Endodermal cell (in vitro differentiated cells): Measurements from ENCODE around the gene CYB561D2. TPM values are rescaled to one million over a fixed set of nuclear protein-coding genes. Genes with fewer than 3 reads are reported as not detected.

ENCODE experiments used
- DNase-seq: peaks from one replicate; pipeline ENCODE4 v3.0.0-alpha.2; 2017
- H3K27ac ChIP-seq: 2 replicates; pipeline ENCODE4 v1.5.1; 2013; ENCODE audit warnings: mild to moderate bottlenecking, low read depth, low read length, moderate library complexity
- H3K27me3 ChIP-seq: 2 replicates; pipeline ENCODE4 v1.6.1; 2013; ENCODE audit warnings: mild to moderate bottlenecking, low read length, moderate library complexity; ENCODE audit not compliant: insufficient read depth, control insufficient read depth, poor library complexity, severe bottlenecking
- H3K36me3 ChIP-seq: 2 replicates; pipeline ENCODE4 v1.7.0; 2013; ENCODE audit warnings: mild to moderate bottlenecking, low read length, moderate library complexity; ENCODE audit not compliant: control insufficient read depth, insufficient read depth
- H3K4me1 ChIP-seq: one replicate; pipeline ENCODE4 v1.7.0; 2013; ENCODE audit warnings: low read length; ENCODE audit not compliant: control insufficient read depth, insufficient read depth
- H3K4me3 ChIP-seq: 2 replicates; pipeline ENCODE4 v1.5.1; 2013; ENCODE audit warnings: mild to moderate bottlenecking, low read length, moderate library complexity
- H3K9ac ChIP-seq: 2 replicates; pipeline ENCODE4 v1.6.1; 2013; ENCODE audit warnings: mild to moderate bottlenecking, low read length, moderate library complexity; ENCODE audit not compliant: poor library complexity, severe bottlenecking; ENCODE audit errors: extremely low read depth
- H3K9me3 ChIP-seq: 2 replicates; pipeline ENCODE4 v1.6.1; 2013; ENCODE audit warnings: mild to moderate bottlenecking, low read length, moderate library complexity; ENCODE audit not compliant: control insufficient read depth
- H3K27ac Mint-ChIP-seq: 2 replicates; pipeline ENCODE4 v1.8.0; 2020; ENCODE audit warnings: mixed read lengths
- H3K27me3 Mint-ChIP-seq: 2 replicates; pipeline ENCODE4 v1.8.0; 2021; ENCODE audit warnings: mild to moderate bottlenecking, mixed read lengths; ENCODE audit not compliant: insufficient read depth
- H3K36me3 Mint-ChIP-seq: 2 replicates; pipeline ENCODE4 v1.8.0; 2020; ENCODE audit warnings: low read depth, mixed read lengths
- H3K4me1 Mint-ChIP-seq: 2 replicates; pipeline ENCODE4 v1.8.0; 2020; ENCODE audit warnings: mixed read lengths
- H3K4me3 Mint-ChIP-seq: 2 replicates; pipeline ENCODE4 v1.8.0; 2020; ENCODE audit warnings: mild to moderate bottlenecking, moderate library complexity, mixed read lengths
- H3K9me3 Mint-ChIP-seq: 2 replicates; pipeline ENCODE4 v1.8.0; 2020; ENCODE audit warnings: mild to moderate bottlenecking, mixed read lengths
- CTCF ChIP-seq: fragments of 200-600 bp; sonication (generic); conservative IDR thresholded peaks from 2 replicates; pipeline ENCODE4 v1.5.0; 2021; ENCODE audit warnings: antibody characterized with exemption, mild to moderate bottlenecking
- WGBS, 2 experiments: methylation state at CpG; one replicate each; pipeline versions ENCODE4 v1.1.5 to v1.1.7; 2013; ENCODE audit warnings: missing lambda C conversion rate in 2 of 2, mixed read lengths in 1 of 2; ENCODE audit not compliant: insufficient coverage in 1 of 2, insufficient read length in 1 of 2; 5-methylcytosine and 5-hydroxymethylcytosine counted together
- total RNA-seq, 2 donors: library from RNA; stranded (reverse); fragmentation: NEBNext Ultra II Directional in 1 of 2; extraction: Animal tissue kit (Norgen Biotek cat#: 25700) in 1 of 2; gene quantifications; 2 replicates in 1 of 2; 3 replicates in 1 of 2; pipeline ENCODE4 v1.2.1, GENCODE V29; 2021

CYB561D2 gene
- total RNA-seq, 2 donors from 2014 or later = 8.5 to 14.6 TPM

GRCh38 chr3:50327129-50327528, 23.5 kb upstream of the CYB561D2 start:
- peaks cover 26% of the 10 kb centered on the region for H3K36me3 Mint-ChIP-seq
- Histone ChIP-seq H3K9me3 (no peaks in the 10 kb centered on the region), H3K36me3 (peaks cover 61% of the 10 kb centered on the region), H3K9ac (peak overlapping the region; percentile 85), H3K27me3 (no peaks in the 10 kb centered on the region), H3K27ac (no peak overlapping the region), H3K4me3 (peak overlapping the region; percentile 91), H3K4me1 (peaks cover 16% of the 10 kb centered on the region)
- DNase-seq = no peak
- no peak for TF ChIP-seq CTCF
- peak overlapping the region; percentile 77 for H3K4me3 Mint-ChIP-seq
- H3K9me3 Mint-ChIP-seq = no peaks in the 10 kb centered on the region
- peak overlapping the region; percentile 55 for H3K27ac Mint-ChIP-seq
- H3K4me1 Mint-ChIP-seq = peaks cover 20% of the 10 kb centered on the region
- no peaks in the 10 kb centered on the region for H3K27me3 Mint-ChIP-seq
- 80 to 92% methylated on average over 2 to 4 of the region's 4 CpGs for WGBS, 2 experiments

GRCh38 chr3:50327943-50328691, 22.5 kb upstream of the CYB561D2 start, which contains the start of gene TUSC2:
TUSC2 (minus strand) TSS chr3:50328223; CDS start chr3:50328099, 124 bp downstream.
- DNase-seq = peak; percentile 98
- H3K4me3 Mint-ChIP-seq = peak within 1 kb of the TSS; percentile 77
- no peaks in the 10 kb centered on the region for H3K27me3 Mint-ChIP-seq
- no peaks in the 10 kb centered on the region for H3K9me3 Mint-ChIP-seq
- H3K27me3 ChIP-seq = no peaks in the 10 kb centered on the region
- peaks cover 67% of the 10 kb centered on the region for H3K36me3 ChIP-seq
- H3K9ac ChIP-seq = peak within 1 kb of the TSS; percentile 85
- TF ChIP-seq CTCF = no peak
- 6 to 23% methylated on average over 17 to 55 of the region's 55 CpGs for WGBS, 2 experiments
- peaks cover 15% of the 10 kb centered on the region for H3K4me1 Mint-ChIP-seq
- H3K9me3 ChIP-seq = no peaks in the 10 kb centered on the region
- H3K27ac Mint-ChIP-seq = peak within 1 kb of the TSS; percentile 89
- peak within 1 kb of the TSS; percentile 66 for H3K27ac ChIP-seq
- H3K4me3 ChIP-seq = peak within 1 kb of the TSS; percentile 91
- peaks cover 10% of the 10 kb centered on the region for H3K4me1 ChIP-seq
- H3K36me3 Mint-ChIP-seq = peaks cover 30% of the 10 kb centered on the region

GRCh38 chr3:50330330-50330729, 20.3 kb upstream of the CYB561D2 start:
- Histone ChIP-seq H3K4me1 (peaks cover 4% of the 10 kb centered on the region), H3K27ac (no peak overlapping the region), H3K4me3 (no peak overlapping the region), H3K36me3 (peaks cover 54% of the 10 kb centered on the region), H3K9ac (no peak overlapping the region), H3K27me3 (no peaks in the 10 kb centered on the region), H3K9me3 (no peaks in the 10 kb centered on the region)
- H3K27ac Mint-ChIP-seq = no peak overlapping the region
- no peaks in the 10 kb centered on the region for H3K27me3 Mint-ChIP-seq
- no peak for TF ChIP-seq CTCF
- no peak overlapping the region for H3K4me3 Mint-ChIP-seq
- peaks cover 3% of the 10 kb centered on the region for H3K4me1 Mint-ChIP-seq
- DNase-seq = no peak
- H3K36me3 Mint-ChIP-seq = peaks cover 33% of the 10 kb centered on the region
- 88 to 95% methylated on average over 6 to 10 of the region's 10 CpGs for WGBS, 2 experiments
- no peaks in the 10 kb centered on the region for H3K9me3 Mint-ChIP-seq
